Transverse colon (tissue), 4 donors: ENCODE data around the gene VASN. TPM values are rescaled to one million over a fixed set of nuclear protein-coding genes. Genes with fewer than 3 reads are reported as not detected.

ENCODE experiments used
- DNase-seq: peaks from one replicate; pipeline ENCODE4 v3.0.0-alpha.2; 2019
- H3K27ac ChIP-seq, 4 donors: fragments of 200-600 bp; sonication (generic); 2 replicates each; pipeline ENCODE4 v1.5.1; 2016 to 2018; ENCODE audit warnings: inconsistent platforms in 4 of 4
- H3K27me3 ChIP-seq: fragments of 200-600 bp; sonication (generic); 2 replicates; pipeline ENCODE4 v1.5.1; 2017; ENCODE audit warnings: inconsistent platforms
- H3K36me3 ChIP-seq, 4 donors: fragments of 200-600 bp; sonication (generic); 2 replicates each; pipeline ENCODE4 v1.5.1; 2017 to 2019; ENCODE audit warnings: inconsistent platforms in 4 of 4
- H3K4me1 ChIP-seq, 4 donors: fragments of 200-600 bp; sonication (generic); 2 replicates each; pipeline ENCODE4 v1.5.1; 2017 to 2020; ENCODE audit warnings: inconsistent platforms in 4 of 4
- H3K4me3 ChIP-seq, 4 donors: fragments of 200-600 bp; sonication (generic); 1 replicate in 1 of 4; 2 replicates in 3 of 4; pipeline versions ENCODE4 v1.5.1 to v1.6.1; 2017 to 2019; ENCODE audit warnings: inconsistent platforms in 4 of 4
- H3K9me3 ChIP-seq, 2 donors: fragments of 200-600 bp; sonication (generic); 2 replicates each; pipeline ENCODE4 v1.5.1; 2017 to 2019; ENCODE audit warnings: inconsistent platforms in 2 of 2
- EP300 ChIP-seq: sonication (generic); formaldehyde crosslinking; IDR thresholded peaks from one replicate; pipeline ENCODE4 v1.6.1; 2017; ENCODE audit warnings: antibody characterized with exemption, low read depth
- POLR2A ChIP-seq: fragments of 450-650 bp; IDR thresholded peaks from one replicate; pipeline ENCODE4 v1.6.1; 2016; ENCODE audit warnings: antibody characterized with exemption, mild to moderate bottlenecking, moderate library complexity
- POLR2AphosphoS5 ChIP-seq, 3 donors: sonication (generic); formaldehyde crosslinking; IDR thresholded peaks; one replicate each; pipeline ENCODE4 v1.6.1; 2016; ENCODE audit warnings: antibody characterized with exemption in 3 of 3
- WGBS, 2 donors: methylation state at CpG; one replicate each; pipeline ENCODE4 v1.1.5; 2018; ENCODE audit warnings: low coverage in 1 of 2; 5-methylcytosine and 5-hydroxymethylcytosine counted together
- in situ Hi-C, 4 donors: fragments of 200-750 bp; cut with MboI; loops; one replicate each; pipeline versions ENCODE4 v1.15.0 to v1.15.1; 2017; ENCODE audit warnings: low sequenced_read_pairs in 3 of 4, low pct_ligation_motif_present in 1 of 4, low pct_unique_long_range_greater_than_20kb in 1 of 4
- intact Hi-C: fragments of 100-400 bp; cut with DNase I; formaldehyde crosslinking; loops from one replicate; pipeline ENCODE4 v1.15.1; 2023; ENCODE audit warnings: low total_unique reads
- small RNA-seq, 4 donors: library from RNA; depleted of rRNA; stranded (forward); fragments of <200 nt; gene quantifications; one replicate each; pipeline ENCODE3, GENCODE V24; 2016
- total RNA-seq, 4 donors: library from RNA; depleted of rRNA; stranded (reverse); fragments of >200 nt; gene quantifications; one replicate each; pipeline ENCODE4 v1.1.0, GENCODE V29; 2016
- TF ChIP-seq, protein P1 (sequence below), 5 experiments: fragments of 200-600 bp in 3 of 5; fragments of 450-650 bp in 2 of 5; sonication (generic) in 3 of 5; IDR thresholded peaks; 1 replicate in 2 of 5; 2 replicates in 3 of 5; pipeline ENCODE4 v1.5.1; 2016 to 2017; ENCODE audit warnings: antibody characterized with exemption in 5 of 5, inconsistent platforms in 3 of 5, mild to moderate bottlenecking in 2 of 5, moderate library complexity in 1 of 5

Gene VASN
- total RNA-seq, 4 donors from 2014 or later: 3.4 to 18.7 (median 9.0) TPM

DNA sequence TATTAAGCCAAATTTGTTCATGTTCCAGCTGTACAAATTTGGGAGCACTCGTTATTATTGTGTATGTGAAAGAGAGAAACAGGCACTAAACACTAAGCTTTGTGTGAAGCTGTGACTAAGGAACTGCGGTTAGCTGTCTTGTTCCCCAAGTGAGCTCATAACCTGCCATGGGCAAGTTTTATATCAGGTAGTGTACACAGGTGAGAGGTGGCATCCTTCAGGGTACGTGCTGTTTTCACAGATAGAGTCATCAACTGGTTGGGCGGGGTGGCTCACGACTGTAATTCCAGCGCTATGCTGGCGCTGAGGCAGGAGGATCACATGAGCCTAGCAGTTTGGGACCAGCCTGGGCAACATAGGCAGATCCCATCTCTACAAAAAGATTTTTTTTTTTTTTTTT lies 56.9 kb downstream of the VASN start:
- 88 to 91% methylated on average over 2 to 7 of the region's 7 CpGs for WGBS, 2 donors
- in situ Hi-C loops: no loop called here
- H3K4me3 ChIP-seq: no peak overlapping the region
- no peaks in the 10 kb centered on the region for H3K27me3 ChIP-seq
- TF ChIP-seq EP300 (no peak), POLR2A (peak; percentile 20)
- H3K4me1 ChIP-seq: peaks cover 4 to 23% (median 19%) of the 10 kb centered on the region in 4 donors
- no peak for DNase-seq
- intact Hi-C loops: no loop called here
- no peaks in the 10 kb centered on the region for H3K9me3 ChIP-seq
- no peaks in the 10 kb centered on the region for H3K36me3 ChIP-seq
- H3K27ac ChIP-seq: no peak overlapping the region

DNA sequence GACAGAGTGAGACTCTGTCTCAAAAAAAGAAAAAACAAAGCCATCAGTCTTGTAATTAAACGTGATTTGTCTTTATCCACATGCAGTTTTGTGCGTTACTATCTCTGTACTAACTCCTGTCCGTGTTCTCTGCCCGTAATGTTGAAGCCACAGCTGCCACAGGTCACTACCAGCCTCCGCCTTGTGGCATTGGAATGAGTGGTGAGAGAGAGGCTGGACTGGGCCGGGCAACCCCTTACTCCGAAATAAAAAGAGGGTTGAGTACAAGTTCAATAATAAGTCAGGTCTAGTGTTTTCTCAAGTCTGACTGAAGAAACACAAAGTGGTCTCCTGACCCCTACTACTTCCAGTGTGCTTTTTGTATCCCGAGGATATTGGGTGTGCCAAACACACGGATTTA lies 59.4 kb downstream of the VASN start:
- intact Hi-C loops: no loop called here
- no peak for DNase-seq
- peaks cover 0 to 14% (median 6%) of the 10 kb centered on the region in 4 donors for H3K36me3 ChIP-seq
- in situ Hi-C loops: no loop called here
- WGBS, 2 donors: 87 to 88% methylated on average over 7 to 9 of the region's 9 CpGs
- no peak overlapping the region for H3K27ac ChIP-seq
- H3K9me3 ChIP-seq: no peaks in the 10 kb centered on the region
- no peak overlapping the region for H3K4me3 ChIP-seq
- H3K27me3 ChIP-seq: no peaks in the 10 kb centered on the region
- peaks cover 4 to 14% (median 13%) of the 10 kb centered on the region in 4 donors for H3K4me1 ChIP-seq
- TF ChIP-seq, protein P1, sequence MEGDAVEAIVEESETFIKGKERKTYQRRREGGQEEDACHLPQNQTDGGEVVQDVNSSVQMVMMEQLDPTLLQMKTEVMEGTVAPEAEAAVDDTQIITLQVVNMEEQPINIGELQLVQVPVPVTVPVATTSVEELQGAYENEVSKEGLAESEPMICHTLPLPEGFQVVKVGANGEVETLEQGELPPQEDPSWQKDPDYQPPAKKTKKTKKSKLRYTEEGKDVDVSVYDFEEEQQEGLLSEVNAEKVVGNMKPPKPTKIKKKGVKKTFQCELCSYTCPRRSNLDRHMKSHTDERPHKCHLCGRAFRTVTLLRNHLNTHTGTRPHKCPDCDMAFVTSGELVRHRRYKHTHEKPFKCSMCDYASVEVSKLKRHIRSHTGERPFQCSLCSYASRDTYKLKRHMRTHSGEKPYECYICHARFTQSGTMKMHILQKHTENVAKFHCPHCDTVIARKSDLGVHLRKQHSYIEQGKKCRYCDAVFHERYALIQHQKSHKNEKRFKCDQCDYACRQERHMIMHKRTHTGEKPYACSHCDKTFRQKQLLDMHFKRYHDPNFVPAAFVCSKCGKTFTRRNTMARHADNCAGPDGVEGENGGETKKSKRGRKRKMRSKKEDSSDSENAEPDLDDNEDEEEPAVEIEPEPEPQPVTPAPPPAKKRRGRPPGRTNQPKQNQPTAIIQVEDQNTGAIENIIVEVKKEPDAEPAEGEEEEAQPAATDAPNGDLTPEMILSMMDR (IDR thresholded peaks at IDR 0.05): no peak
- TF ChIP-seq EP300 (no peak), POLR2A (no peak), POLR2AphosphoS5 (IDR thresholded peaks at IDR 0.05) (no peak)

Small RNA genes lying within 50 kb of the gene (small RNA-seq; reads per million reads assigned to genes)
- 0 reads per million in 4 donors for gene AC012676.2

Other genes starting within 250 kb of the VASN start
- under 1 TPM in 2 of 4 donors, not detected in 2; 0.32 to 0.68 TPM for gene SRL, start 129.8 kb upstream of the VASN start, total RNA-seq
- 1 to 10 TPM; 4.6 to 8.4 (median 6.3) TPM for gene TFAP4, start 98.8 kb upstream of the VASN start, total RNA-seq
- 1 to 10 TPM in 3 of 4 donors, under 1 TPM in 1; 0.68 to 5.0 (median 1.8) TPM for gene GLIS2, start 55.8 kb upstream of the VASN start, total RNA-seq
- 10 to 100 TPM; 26.5 to 40.5 (median 29.2) TPM for gene PAM16, start 20.5 kb upstream of the VASN start, total RNA-seq
- gene CORO7, start 44.7 kb downstream of the VASN start, total RNA-seq: 100 to 1,000 TPM in 1 of 4 donors, 10 to 100 TPM in 3; 46.8 to 330 (median 58.1) TPM
- gene DNAJA3, start 54.0 kb downstream of the VASN start, total RNA-seq: 100 to 1,000 TPM in 1 of 4 donors, 10 to 100 TPM in 3; 49.0 to 126 (median 75.5) TPM
- gene NMRAL1, start 102.8 kb downstream of the VASN start, total RNA-seq: 10 to 100 TPM; 46.0 to 75.9 (median 66.6) TPM
- gene HMOX2, start 104.5 kb downstream of the VASN start, total RNA-seq: 100 to 1,000 TPM in 1 of 4 donors, 10 to 100 TPM in 3; 46.4 to 495 (median 55.7) TPM
- gene CDIP1, start 166.9 kb downstream of the VASN start, total RNA-seq: 10 to 100 TPM in 3 of 4 donors, 1 to 10 TPM in 1; 8.8 to 29.5 (median 19.0) TPM
- gene C16orf96, start 184.5 kb downstream of the VASN start, total RNA-seq: not detected
- 10 to 100 TPM in 2 of 4 donors, 1 to 10 TPM in 2; 8.6 to 18.0 (median 10.5) TPM for gene UBALD1, start 243.0 kb downstream of the VASN start, total RNA-seq